Neural crest cell (in vitro differentiated cells): Measurements from ENCODE around the gene KIAA1328. TPM values are rescaled to one million over a fixed set of nuclear protein-coding genes. Genes with fewer than 3 reads are reported as not detected.

ENCODE experiments used
- DNase-seq: peaks from one replicate; pipeline ENCODE4 v3.0.0; 2021; ENCODE audit warnings: low read depth, mixed read lengths, low spot score
- H3K27ac Mint-ChIP-seq: one replicate; pipeline ENCODE4 v1.8.0; 2021; ENCODE audit warnings: mild to moderate bottlenecking, mixed read lengths; ENCODE audit not compliant: unreplicated experiment
- H3K27me3 Mint-ChIP-seq: 2 replicates; pipeline ENCODE4 v1.8.0; 2021; ENCODE audit warnings: low read depth, mild to moderate bottlenecking, mixed read lengths
- H3K36me3 Mint-ChIP-seq: 2 replicates; pipeline ENCODE4 v1.8.0; 2021; ENCODE audit warnings: low read depth, mild to moderate bottlenecking, mixed read lengths
- H3K4me1 Mint-ChIP-seq: 2 replicates; pipeline ENCODE4 v1.8.0; 2021; ENCODE audit warnings: mixed read lengths
- H3K4me3 Mint-ChIP-seq: one replicate; pipeline ENCODE4 v1.8.0; 2021; ENCODE audit warnings: mild to moderate bottlenecking, mixed read lengths
- H3K9me3 Mint-ChIP-seq: 2 replicates; pipeline ENCODE4 v1.8.0; 2021; ENCODE audit warnings: mixed read lengths
- CTCF ChIP-seq: fragments of 200-600 bp; sonication (generic); conservative IDR thresholded peaks from 2 replicates; pipeline ENCODE4 v1.5.0; 2021; ENCODE audit warnings: antibody characterized with exemption, mild to moderate bottlenecking
- total RNA-seq: library from RNA; stranded (reverse); gene quantifications from 2 replicates; pipeline ENCODE4 v1.2.1, GENCODE V29; 2021

Gene KIAA1328
- total RNA-seq, 1 donor from 2014 or later: 12.3 TPM

DNA sequence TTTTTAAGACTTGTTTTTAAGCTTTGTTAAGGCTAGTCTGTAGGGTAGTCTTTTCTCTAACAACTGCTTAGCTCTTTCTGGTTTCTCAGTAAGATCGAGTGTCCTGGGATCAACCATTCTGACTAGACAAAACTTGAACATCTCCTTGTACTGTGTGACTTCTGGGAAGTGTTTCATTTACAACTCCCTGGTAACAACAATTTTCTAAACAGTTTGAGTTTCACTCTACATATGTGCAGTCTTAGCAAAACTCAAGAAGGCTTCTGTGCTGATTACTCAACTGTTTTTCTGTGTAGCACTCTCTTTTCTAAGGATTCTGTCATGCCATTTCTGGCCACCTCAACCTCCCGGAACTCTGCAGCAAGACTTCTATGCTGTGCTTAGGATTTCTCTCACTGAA, 204.5 kb downstream of the KIAA1328 start:
- H3K4me1 Mint-ChIP-seq: no peaks in the 10 kb centered on the region
- no peak for DNase-seq
- no peaks in the 10 kb centered on the region for H3K27me3 Mint-ChIP-seq
- peaks cover 14% of the 10 kb centered on the region for H3K36me3 Mint-ChIP-seq
- TF ChIP-seq CTCF: no peak
- H3K9me3 Mint-ChIP-seq: peaks cover 8% of the 10 kb centered on the region
- no peak overlapping the region for H3K4me3 Mint-ChIP-seq
- H3K27ac Mint-ChIP-seq: no peak overlapping the region

DNA sequence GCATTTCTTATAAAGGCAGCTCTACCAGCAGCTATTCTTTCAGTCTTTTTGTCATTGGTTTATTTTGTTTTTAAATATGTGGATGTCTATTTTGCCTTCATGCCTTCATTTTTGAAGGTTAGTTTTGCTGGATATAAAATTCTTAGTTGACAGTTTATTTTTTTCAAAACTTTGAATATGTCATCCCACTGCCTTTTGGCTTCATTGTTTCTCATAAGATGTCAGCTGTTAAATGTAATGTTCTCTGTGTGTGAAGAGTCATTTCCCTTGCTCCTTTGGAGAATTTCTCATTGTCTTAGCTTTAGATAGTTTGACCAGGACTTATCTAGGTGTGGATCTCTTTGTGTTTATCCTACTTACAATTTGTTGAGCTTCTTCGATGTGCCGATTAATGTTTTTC, 213.5 kb downstream of the KIAA1328 start:
- no peak overlapping the region for H3K27ac Mint-ChIP-seq
- TF ChIP-seq CTCF: no peak
- H3K36me3 Mint-ChIP-seq: peaks cover 19% of the 10 kb centered on the region
- H3K27me3 Mint-ChIP-seq: no peaks in the 10 kb centered on the region
- peaks cover 13% of the 10 kb centered on the region for H3K9me3 Mint-ChIP-seq
- DNase-seq: no peak
- no peak overlapping the region for H3K4me3 Mint-ChIP-seq
- H3K4me1 Mint-ChIP-seq: no peaks in the 10 kb centered on the region

GRCh38 chr18:37055137-37055802, 226.3 kb downstream of the KIAA1328 start:
- H3K9me3 Mint-ChIP-seq: peaks cover 8% of the 10 kb centered on the region
- peaks cover 3% of the 10 kb centered on the region for H3K36me3 Mint-ChIP-seq
- no peaks in the 10 kb centered on the region for H3K4me1 Mint-ChIP-seq
- no peak for TF ChIP-seq CTCF
- no peak overlapping the region for H3K4me3 Mint-ChIP-seq
- H3K27ac Mint-ChIP-seq: no peak overlapping the region
- no peaks in the 10 kb centered on the region for H3K27me3 Mint-ChIP-seq
- DNase-seq: no peak

- H3K27ac Mint-ChIP-seq: no peak overlapping the region
- no peaks in the 10 kb centered on the region for H3K4me1 Mint-ChIP-seq
- H3K9me3 Mint-ChIP-seq: no peaks in the 10 kb centered on the region
- H3K4me3 Mint-ChIP-seq: no peak overlapping the region
- DNase-seq: no peak
- TF ChIP-seq CTCF: no peak
- H3K36me3 Mint-ChIP-seq: peaks cover 9% of the 10 kb centered on the region
- no peaks in the 10 kb centered on the region for H3K27me3 Mint-ChIP-seq
These were observed 235.3 kb downstream of the KIAA1328 start for GRCh38 chr18:37064187-37064586.

DNA sequence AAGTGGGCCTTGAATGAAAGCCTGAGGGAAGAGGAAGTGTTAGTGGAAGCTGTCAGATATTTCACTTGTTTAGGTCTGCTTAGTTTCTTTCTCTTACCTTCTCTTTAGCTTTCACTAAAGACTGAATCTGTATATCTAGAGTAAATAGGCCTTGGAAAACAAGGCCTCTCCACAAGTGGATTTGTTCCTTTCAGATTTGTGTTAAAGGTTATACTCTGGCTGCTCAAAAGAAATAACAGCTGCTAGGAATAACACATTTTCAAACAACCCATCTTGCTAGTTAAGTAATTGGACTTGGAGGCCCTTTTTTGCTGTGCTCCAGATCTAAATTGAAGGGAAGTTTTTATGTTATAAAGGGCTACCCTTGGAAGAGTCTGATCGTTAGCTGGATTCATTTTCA, 236.3 kb downstream of the KIAA1328 start:
- no peak for TF ChIP-seq CTCF
- DNase-seq: no peak
- Mint-ChIP-seq H3K4me1 (no peaks in the 10 kb centered on the region), H3K27ac (no peak overlapping the region), H3K9me3 (no peaks in the 10 kb centered on the region), H3K4me3 (no peak overlapping the region), H3K27me3 (no peaks in the 10 kb centered on the region), H3K36me3 (peaks cover 9% of the 10 kb centered on the region)
